ENCODE measurements around the gene NPLOC4. TPM values are rescaled to one million over a fixed set of nuclear protein-coding genes. Genes with fewer than 3 reads are reported as not detected.
A peak's percentile ranks its signal among the peaks of the same experiment; 100 is the strongest.

NPLOC4 gene
- total and polyA plus RNA-seq, 4 donors = 23.5 to 67.4 (median 50.6) TPM

DNA sequence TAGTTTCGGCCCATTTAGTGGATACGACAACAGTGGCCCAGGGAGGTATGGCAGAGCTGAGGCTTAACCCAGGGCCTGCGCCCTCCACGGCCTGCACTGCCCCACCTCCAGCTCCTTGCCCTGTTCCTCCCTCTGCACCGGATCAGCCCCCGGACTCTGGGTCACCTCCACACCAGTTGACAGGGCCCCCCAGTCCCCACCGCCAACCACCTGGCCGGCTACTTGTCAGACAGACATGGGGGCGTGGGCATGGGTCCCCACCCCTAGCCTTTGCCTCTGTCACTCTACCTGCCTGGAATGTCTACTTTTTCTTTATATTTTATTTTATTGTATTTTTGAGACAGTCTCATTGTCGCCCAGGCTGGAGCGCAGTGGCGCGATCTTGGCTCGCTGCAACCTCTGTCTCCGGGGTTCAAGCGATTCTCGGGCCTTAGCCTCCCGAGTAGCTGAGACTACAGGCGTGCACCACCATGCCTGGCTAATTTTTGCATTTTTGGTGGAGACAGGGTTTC is 121.3 kb downstream of the NPLOC4 start:
- TF ChIP-seq GABPA (IDR thresholded peaks at IDR 0.05 in 1 of 2, conservative IDR thresholded peaks at IDR 0.05 in 1 of 2) = no peak
- no peak for TF ChIP-seq EGR1 (IDR thresholded peaks at IDR 0.05; ENCODE audit: low read depth in 2 of 2)
- no peak for TF ChIP-seq RAD21 (IDR thresholded peaks at IDR 0.05)
- TF ChIP-seq YY1 (IDR thresholded peaks at IDR 0.05) = no peak
- TF ChIP-seq, protein P1, sequence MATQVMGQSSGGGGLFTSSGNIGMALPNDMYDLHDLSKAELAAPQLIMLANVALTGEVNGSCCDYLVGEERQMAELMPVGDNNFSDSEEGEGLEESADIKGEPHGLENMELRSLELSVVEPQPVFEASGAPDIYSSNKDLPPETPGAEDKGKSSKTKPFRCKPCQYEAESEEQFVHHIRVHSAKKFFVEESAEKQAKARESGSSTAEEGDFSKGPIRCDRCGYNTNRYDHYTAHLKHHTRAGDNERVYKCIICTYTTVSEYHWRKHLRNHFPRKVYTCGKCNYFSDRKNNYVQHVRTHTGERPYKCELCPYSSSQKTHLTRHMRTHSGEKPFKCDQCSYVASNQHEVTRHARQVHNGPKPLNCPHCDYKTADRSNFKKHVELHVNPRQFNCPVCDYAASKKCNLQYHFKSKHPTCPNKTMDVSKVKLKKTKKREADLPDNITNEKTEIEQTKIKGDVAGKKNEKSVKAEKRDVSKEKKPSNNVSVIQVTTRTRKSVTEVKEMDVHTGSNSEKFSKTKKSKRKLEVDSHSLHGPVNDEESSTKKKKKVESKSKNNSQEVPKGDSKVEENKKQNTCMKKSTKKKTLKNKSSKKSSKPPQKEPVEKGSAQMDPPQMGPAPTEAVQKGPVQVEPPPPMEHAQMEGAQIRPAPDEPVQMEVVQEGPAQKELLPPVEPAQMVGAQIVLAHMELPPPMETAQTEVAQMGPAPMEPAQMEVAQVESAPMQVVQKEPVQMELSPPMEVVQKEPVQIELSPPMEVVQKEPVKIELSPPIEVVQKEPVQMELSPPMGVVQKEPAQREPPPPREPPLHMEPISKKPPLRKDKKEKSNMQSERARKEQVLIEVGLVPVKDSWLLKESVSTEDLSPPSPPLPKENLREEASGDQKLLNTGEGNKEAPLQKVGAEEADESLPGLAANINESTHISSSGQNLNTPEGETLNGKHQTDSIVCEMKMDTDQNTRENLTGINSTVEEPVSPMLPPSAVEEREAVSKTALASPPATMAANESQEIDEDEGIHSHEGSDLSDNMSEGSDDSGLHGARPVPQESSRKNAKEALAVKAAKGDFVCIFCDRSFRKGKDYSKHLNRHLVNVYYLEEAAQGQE (IDR thresholded peaks at IDR 0.05) = no peak
- no peak for TF ChIP-seq HNF4A (conservative IDR thresholded peaks at IDR 0.05)
- no peak for TF ChIP-seq FOXA2 (IDR thresholded peaks at IDR 0.05)
- no peak for TF ChIP-seq TAF1 (conservative IDR thresholded peaks at IDR 0.05)
- no peak for TF ChIP-seq SP1 (IDR thresholded peaks at IDR 0.05)
- Histone ChIP-seq H3K4me1 (ENCODE audit: control insufficient read depth in 4 of 4, insufficient read depth in 4 of 4, low read length in 3 of 4) (peaks cover 2 to 38% (median 23%) of the 10 kb centered on the region in 4 donors), H3K9me3 (ENCODE audit: control insufficient read depth in 4 of 4, low read length in 3 of 4) (no peaks in the 10 kb centered on the region), H3K36me3 (ENCODE audit: control insufficient read depth in 4 of 4, insufficient read depth in 3 of 4, low read depth in 1 of 4, low read length in 3 of 4) (peaks cover 0 to 5% (median 5%) of the 10 kb centered on the region in 4 donors), H3K27ac (ENCODE audit: low read depth in 1 of 2, low read length in 2 of 2) (peak overlapping the region; percentile 42 to 98), H3K9ac (ENCODE audit: low read depth in 1 of 2, low read length in 2 of 2) (no peak overlapping the region), H3K27me3 (ENCODE audit: control insufficient read depth in 4 of 4, insufficient read depth in 4 of 4, low read length in 3 of 4) (no peaks in the 10 kb centered on the region), H3K4me3 (ENCODE audit: low read depth in 1 of 3, low read length in 3 of 3) (peak overlapping the region; percentile 23 to 78 (median 51))
- 77% methylated on average over 19 of the region's 19 CpGs for WGBS
- no peak for DNase-seq (ENCODE audit: low spot score)

DNA sequence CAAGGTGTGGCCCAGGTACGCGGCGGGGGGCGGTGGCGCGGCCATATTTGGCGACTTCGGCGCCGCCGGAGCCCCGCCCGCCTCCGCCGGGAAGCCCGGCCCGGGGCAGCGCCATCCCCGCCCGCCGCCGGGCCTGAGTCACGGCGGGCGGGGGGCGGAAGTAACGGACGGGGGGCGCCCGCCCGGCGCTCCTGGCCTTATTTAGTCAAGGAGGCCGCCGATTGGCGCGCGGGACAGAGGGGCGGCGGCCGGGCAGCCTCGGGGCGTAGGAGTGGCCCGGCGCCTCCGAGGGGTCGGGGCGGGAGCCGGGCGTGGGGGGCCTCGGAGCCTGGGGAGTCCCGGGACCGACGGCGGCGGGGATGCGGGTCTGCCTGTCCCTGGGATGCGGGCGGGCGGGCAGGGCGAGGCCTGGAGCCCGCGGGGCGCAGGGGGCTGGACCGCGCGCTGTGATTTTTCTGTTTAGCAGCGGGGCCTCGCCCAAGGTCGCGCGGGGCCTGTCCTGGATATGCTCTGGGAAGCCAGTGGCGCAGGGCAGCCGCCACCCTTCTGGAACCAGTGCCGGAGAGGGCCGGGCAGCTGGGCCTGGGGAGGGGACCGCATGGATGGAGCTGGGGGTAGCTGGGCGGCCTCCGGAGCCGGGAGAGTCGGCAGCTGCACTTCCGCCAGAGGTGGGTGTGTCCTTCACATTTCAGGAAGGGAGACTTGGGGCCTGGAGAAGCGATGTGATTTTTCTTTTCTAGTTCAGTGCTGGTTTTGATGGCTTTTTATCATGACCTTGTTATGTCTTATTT is 122.0 kb downstream of the NPLOC4 start:
- Histone ChIP-seq H3K9ac (ENCODE audit: low read depth in 1 of 2, low read length in 2 of 2) (no peak overlapping the region), H3K27me3 (ENCODE audit: control insufficient read depth in 4 of 4, insufficient read depth in 4 of 4, low read length in 3 of 4) (no peaks in the 10 kb centered on the region), H3K4me1 (ENCODE audit: control insufficient read depth in 4 of 4, insufficient read depth in 4 of 4, low read length in 3 of 4) (peaks cover 9 to 45% (median 26%) of the 10 kb centered on the region in 4 donors), H3K4me3 (ENCODE audit: low read depth in 1 of 3, low read length in 3 of 3) (peak overlapping the region; percentile 23 to 78 (median 51)), H3K36me3 (ENCODE audit: control insufficient read depth in 4 of 4, insufficient read depth in 3 of 4, low read depth in 1 of 4, low read length in 3 of 4) (peaks cover 3 to 12% (median 11%) of the 10 kb centered on the region in 4 donors), H3K9me3 (ENCODE audit: control insufficient read depth in 4 of 4, low read length in 3 of 4) (no peaks in the 10 kb centered on the region), H3K27ac (ENCODE audit: low read depth in 1 of 2, low read length in 2 of 2) (peak overlapping the region; percentile 71 to 98)
- 40% methylated on average over 82 of the region's 82 CpGs for WGBS
- no peak for DNase-seq (ENCODE audit: low spot score)
- TF ChIP-seq NR2F2 (IDR thresholded peaks at IDR 0.05) = no peak
- no peak for TF ChIP-seq FOXA1 (IDR thresholded peaks at IDR 0.05)
- TF ChIP-seq, protein P1 (IDR thresholded peaks at IDR 0.05) = no peak
- TF ChIP-seq, protein P2, sequence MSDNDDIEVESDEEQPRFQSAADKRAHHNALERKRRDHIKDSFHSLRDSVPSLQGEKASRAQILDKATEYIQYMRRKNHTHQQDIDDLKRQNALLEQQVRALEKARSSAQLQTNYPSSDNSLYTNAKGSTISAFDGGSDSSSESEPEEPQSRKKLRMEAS (IDR thresholded peaks at IDR 0.05) = no peak
- TF ChIP-seq EGR1 (IDR thresholded peaks at IDR 0.05; ENCODE audit: low read depth in 2 of 2) = no peak
- no peak for TF ChIP-seq FOXA2 (IDR thresholded peaks at IDR 0.05)
- TF ChIP-seq JUND (IDR thresholded peaks at IDR 0.05) = no peak
- TF ChIP-seq, protein P3, sequence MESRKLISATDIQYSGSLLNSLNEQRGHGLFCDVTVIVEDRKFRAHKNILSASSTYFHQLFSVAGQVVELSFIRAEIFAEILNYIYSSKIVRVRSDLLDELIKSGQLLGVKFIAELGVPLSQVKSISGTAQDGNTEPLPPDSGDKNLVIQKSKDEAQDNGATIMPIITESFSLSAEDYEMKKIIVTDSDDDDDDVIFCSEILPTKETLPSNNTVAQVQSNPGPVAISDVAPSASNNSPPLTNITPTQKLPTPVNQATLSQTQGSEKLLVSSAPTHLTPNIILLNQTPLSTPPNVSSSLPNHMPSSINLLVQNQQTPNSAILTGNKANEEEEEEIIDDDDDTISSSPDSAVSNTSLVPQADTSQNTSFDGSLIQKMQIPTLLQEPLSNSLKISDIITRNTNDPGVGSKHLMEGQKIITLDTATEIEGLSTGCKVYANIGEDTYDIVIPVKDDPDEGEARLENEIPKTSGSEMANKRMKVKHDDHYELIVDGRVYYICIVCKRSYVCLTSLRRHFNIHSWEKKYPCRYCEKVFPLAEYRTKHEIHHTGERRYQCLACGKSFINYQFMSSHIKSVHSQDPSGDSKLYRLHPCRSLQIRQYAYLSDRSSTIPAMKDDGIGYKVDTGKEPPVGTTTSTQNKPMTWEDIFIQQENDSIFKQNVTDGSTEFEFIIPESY (IDR thresholded peaks at IDR 0.05) = no peak
- TF ChIP-seq, protein P4, sequence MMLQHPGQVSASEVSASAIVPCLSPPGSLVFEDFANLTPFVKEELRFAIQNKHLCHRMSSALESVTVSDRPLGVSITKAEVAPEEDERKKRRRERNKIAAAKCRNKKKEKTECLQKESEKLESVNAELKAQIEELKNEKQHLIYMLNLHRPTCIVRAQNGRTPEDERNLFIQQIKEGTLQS (IDR thresholded peaks at IDR 0.05) = no peak
- TF ChIP-seq TAF1 (conservative IDR thresholded peaks at IDR 0.05) = no peak
- TF ChIP-seq, protein P5, sequence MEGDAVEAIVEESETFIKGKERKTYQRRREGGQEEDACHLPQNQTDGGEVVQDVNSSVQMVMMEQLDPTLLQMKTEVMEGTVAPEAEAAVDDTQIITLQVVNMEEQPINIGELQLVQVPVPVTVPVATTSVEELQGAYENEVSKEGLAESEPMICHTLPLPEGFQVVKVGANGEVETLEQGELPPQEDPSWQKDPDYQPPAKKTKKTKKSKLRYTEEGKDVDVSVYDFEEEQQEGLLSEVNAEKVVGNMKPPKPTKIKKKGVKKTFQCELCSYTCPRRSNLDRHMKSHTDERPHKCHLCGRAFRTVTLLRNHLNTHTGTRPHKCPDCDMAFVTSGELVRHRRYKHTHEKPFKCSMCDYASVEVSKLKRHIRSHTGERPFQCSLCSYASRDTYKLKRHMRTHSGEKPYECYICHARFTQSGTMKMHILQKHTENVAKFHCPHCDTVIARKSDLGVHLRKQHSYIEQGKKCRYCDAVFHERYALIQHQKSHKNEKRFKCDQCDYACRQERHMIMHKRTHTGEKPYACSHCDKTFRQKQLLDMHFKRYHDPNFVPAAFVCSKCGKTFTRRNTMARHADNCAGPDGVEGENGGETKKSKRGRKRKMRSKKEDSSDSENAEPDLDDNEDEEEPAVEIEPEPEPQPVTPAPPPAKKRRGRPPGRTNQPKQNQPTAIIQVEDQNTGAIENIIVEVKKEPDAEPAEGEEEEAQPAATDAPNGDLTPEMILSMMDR (IDR thresholded peaks at IDR 0.05; ENCODE audit: low read depth, low read length, missing input control) = no peak
- TF ChIP-seq RAD21 (IDR thresholded peaks at IDR 0.05) = no peak
- no peak for TF ChIP-seq HNF4A (conservative IDR thresholded peaks at IDR 0.05)
- TF ChIP-seq RXRA (IDR thresholded peaks at IDR 0.05) = no peak
- no peak for TF ChIP-seq GABPA (IDR thresholded peaks at IDR 0.05 in 1 of 2, conservative IDR thresholded peaks at IDR 0.05 in 1 of 2)
- TF ChIP-seq HNF4G (IDR thresholded peaks at IDR 0.05) = no peak
- TF ChIP-seq SP1 (IDR thresholded peaks at IDR 0.05) = no peak
- TF ChIP-seq YY1 (IDR thresholded peaks at IDR 0.05) = no peak
